Retina (tissue), 1 donor: ENCODE measurements around the gene MED9.
A peak's percentile ranks its signal among the peaks of the same experiment; 100 is the strongest.

ENCODE experiments used
- DNase-seq: peaks from one replicate; pipeline ENCODE4 v3.0.0-alpha.2; 2016

The MED9 gene

DNA sequence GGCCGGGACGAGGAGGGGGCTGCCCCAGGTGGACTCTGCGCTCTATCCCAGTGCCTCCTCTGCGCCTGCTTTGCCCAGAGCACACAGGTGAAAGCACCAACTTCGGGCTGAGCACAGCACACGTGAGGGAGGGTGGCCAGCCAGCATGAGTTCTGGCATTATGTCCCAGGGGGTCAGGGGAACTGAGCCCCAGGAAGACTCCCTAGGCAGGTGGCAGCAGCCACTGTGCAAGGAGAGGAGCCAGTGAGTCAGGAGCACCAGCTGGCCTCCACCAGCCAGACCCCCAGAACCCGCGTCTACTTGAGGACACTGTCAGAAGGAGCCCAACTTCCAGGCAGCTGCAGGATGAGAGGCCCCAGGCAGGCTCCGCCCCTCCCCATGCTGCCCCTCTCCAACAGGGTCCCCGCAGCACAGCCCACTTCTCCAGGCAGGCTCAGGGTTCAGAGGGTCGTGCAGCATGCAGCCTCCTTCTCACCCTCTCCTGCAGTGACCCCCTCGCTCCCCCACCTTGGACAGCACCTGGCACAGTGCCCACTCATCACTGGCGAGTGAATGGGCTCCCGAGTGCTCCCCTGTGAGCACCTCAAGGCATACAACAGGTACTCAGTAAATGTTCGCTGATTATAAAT is 63.6 kb downstream of the MED9 start:
- peak; percentile 59 for DNase-seq

DNA sequence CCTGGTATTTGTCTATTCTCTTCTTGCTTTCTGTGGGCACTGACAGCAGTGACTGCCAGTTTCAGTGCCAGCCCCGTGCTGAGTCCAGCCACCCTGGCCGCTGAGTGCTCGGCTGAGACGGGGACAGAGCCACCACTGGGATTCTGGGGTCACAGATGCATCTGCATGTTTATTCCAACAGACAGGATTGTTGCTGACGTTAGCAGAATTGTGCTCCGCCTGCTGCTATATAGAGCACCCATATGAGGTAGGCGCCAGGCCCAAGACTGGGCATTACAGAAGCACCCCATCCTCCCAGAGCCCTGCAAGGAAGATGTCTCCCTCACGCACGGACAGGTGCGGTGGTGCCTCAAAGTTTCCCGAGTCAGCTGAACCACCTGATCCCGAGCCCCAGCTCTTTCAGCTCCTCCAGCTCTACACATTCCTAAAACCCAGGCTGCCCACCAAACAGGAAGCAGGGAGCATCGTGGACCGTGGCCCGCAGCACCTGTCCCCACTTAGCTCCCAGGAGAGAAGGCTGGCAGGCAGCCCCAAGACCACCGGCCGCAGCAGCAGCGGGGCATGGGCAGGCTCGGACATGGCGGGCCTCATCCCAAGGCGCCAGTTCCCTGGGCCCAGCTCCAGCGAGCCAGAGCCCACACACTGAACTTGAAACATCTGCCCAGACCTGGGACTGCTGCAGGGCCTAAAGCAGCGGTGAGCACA is 64.3 kb downstream of the MED9 start:
- no peak for DNase-seq

DNA sequence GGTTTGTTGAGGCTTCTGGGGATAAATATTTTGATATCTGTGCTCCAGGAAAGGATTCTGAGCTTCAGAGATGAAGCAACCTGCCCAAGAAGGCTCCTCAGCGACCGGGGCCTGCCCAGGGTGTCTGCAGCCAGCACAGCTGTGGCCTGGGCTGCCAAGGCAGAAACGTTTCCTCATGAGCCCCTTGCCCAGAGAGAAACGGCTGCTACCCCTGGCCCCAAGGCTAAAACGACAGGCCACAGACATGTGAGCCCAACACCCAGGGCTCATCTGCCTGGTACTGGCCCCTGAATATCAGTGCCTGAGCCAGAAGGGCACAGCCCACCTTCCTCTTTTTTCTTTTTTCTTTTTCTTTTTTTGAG is 64.8 kb downstream of the MED9 start:
- no peak for DNase-seq
